PC-3 (cell line): ENCODE data around the gene AMPD3. TPM values are rescaled to one million over a fixed set of nuclear protein-coding genes. Genes with fewer than 3 reads are reported as not detected.

Experiments used
- ATAC-seq: fragments of 200-7000 bp; cut with Tn5 transposase; 2 replicates; pipeline ENCODE4 v1.9.1; 2020; ENCODE audit warnings: mild to moderate bottlenecking, moderate library complexity
- BruUV-seq: library from RNA; stranded (reverse); fragments of 400-500 nt; replicated peaks from 2 replicates; lab custom pipeline; 2021; lab: Mats Ljungman, UMichigan
- CTCF ChIA-PET: fragments of 300-600 bp; sonication (Branson Sonifier 250); formaldehyde crosslinking; loops from one replicate; lab custom pipeline; 2022; ENCODE audit warnings: antibody characterized with exemption; lab: Charles Lee
- POLR2A ChIA-PET: fragments of 300-600 bp; sonication (Branson Sonifier 250); formaldehyde crosslinking; loops from one replicate; lab custom pipeline; 2022; ENCODE audit warnings: antibody characterized with exemption; ENCODE audit not compliant: unreplicated experiment; lab: Charles Lee
- DNase-seq: peaks from one replicate; pipeline ENCODE4 v3.0.0-alpha.2; 2015
- H2AFZ ChIP-seq: fragments of 300-600 bp; sonication (generic); 2 replicates; pipeline ENCODE4 v1.6.0; 2016; ENCODE audit warnings: antibody characterized with exemption, low read length
- H3F3A ChIP-seq: fragments of 300-600 bp; sonication (generic); one replicate; pipeline ENCODE4 v1.6.0; 2017; ENCODE audit warnings: antibody characterized with exemption, low read length, control low read depth, mild to moderate bottlenecking; ENCODE audit not compliant: unreplicated experiment
- H3K27ac ChIP-seq: fragments of 300-600 bp; sonication (generic); 2 replicates; pipeline ENCODE4 v1.5.1; 2016; ENCODE audit warnings: mild to moderate bottlenecking, low read length
- H3K27me3 ChIP-seq: fragments of 300-600 bp; sonication (generic); 2 replicates; pipeline ENCODE4 v1.6.1; 2016; ENCODE audit warnings: low read length, mixed read lengths
- H3K36me3 ChIP-seq: fragments of 300-600 bp; sonication (generic); 2 replicates; pipeline ENCODE4 v1.6.1; 2016; ENCODE audit warnings: low read depth, mixed run types, low read length, mixed read lengths
- H3K4me1 ChIP-seq: fragments of 300-600 bp; sonication (generic); 2 replicates; pipeline ENCODE4 v1.5.1; 2016; ENCODE audit warnings: low read length; ENCODE audit not compliant: insufficient read depth
- H3K4me2 ChIP-seq: fragments of 300-600 bp; sonication (generic); 2 replicates; pipeline ENCODE4 v1.6.0; 2016; ENCODE audit warnings: low read length
- H3K4me3 ChIP-seq: fragments of 300-600 bp; sonication (generic); 2 replicates; pipeline ENCODE4 v1.5.1; 2016; ENCODE audit warnings: mild to moderate bottlenecking, low read length, mixed read lengths
- H3K79me2 ChIP-seq: fragments of 300-600 bp; sonication (generic); 2 replicates; pipeline ENCODE4 v1.6.1; 2017; ENCODE audit warnings: low read length, mixed read lengths
- H3K9ac ChIP-seq: fragments of 300-600 bp; sonication (generic); 2 replicates; pipeline ENCODE4 v1.6.0; 2016; ENCODE audit warnings: mild to moderate bottlenecking, low read length
- H3K9me2 ChIP-seq: fragments of 300-600 bp; sonication (generic); replicated peaks from 2 replicates; pipeline ENCODE4 v1.6.1; 2016; ENCODE audit warnings: mixed run types, low read length, mixed read lengths
- H3K9me3 ChIP-seq: fragments of 300-600 bp; sonication (generic); 2 replicates; pipeline ENCODE4 v1.6.1; 2016; ENCODE audit warnings: low read length, mixed read lengths
- H4K20me1 ChIP-seq: fragments of 300-600 bp; sonication (generic); 2 replicates; pipeline ENCODE4 v1.6.1; 2016; ENCODE audit warnings: low read length, mixed read lengths
- CTCF ChIP-seq: fragments of 300-600 bp; sonication (generic); conservative IDR thresholded peaks from 2 replicates; pipeline ENCODE4 v1.5.1; 2017; ENCODE audit warnings: antibody characterized with exemption, low read depth, mild to moderate bottlenecking, low read length
- EZH2 ChIP-seq: fragments of 300-600 bp; sonication (generic); IDR thresholded peaks from one replicate; pipeline ENCODE4 v1.6.1; 2017; ENCODE audit warnings: antibody characterized with exemption, mild to moderate bottlenecking, low read length; ENCODE audit not compliant: unreplicated experiment
- EZH2phosphoT487 ChIP-seq: fragments of 300-600 bp; sonication (generic); IDR thresholded peaks from 2 replicates; pipeline ENCODE4 v1.6.1; 2018; ENCODE audit warnings: mild to moderate bottlenecking, antibody characterized with exemption, low read length, borderline replicate concordance
- intact Hi-C: fragments of 100-400 bp; cut with micrococcal nuclease; formaldehyde crosslinking; loops from 2 replicates; pipeline ENCODE4 v1.9.0; 2023
- total RNA-seq: library from RNA; depleted of rRNA; stranded (reverse); fragments of >200 nt; gene quantifications from 2 replicates; pipeline ENCODE4 v1.2.3, GENCODE V29; 2014

The AMPD3 gene
- total RNA-seq, 1 experiment from 2014 or later = 11.8 TPM

GRCh38 chr11:10524471-10524870 is 69.4 kb downstream of the AMPD3 start:
- CTCF ChIA-PET = no interaction called here
- no peak for DNase-seq

GRCh38 chr11:10526974-10527918 is 72.2 kb downstream of the AMPD3 start:
- DNase-seq = peak; percentile 81
- H3K36me3 ChIP-seq = peaks cover 3% of the 10 kb centered on the region; the same call in 1 of the 2 replicates
- BruUV-seq = no TSS peak

More at GRCh38 chr11:10524471-10524870, 69.4 kb downstream of the AMPD3 start:
- peaks cover 24% of the 10 kb centered on the region for H3K4me1 ChIP-seq
- no peak overlapping the region for H3K4me2 ChIP-seq
- H3K79me2 ChIP-seq = no peaks in the 10 kb centered on the region
- TF ChIP-seq EZH2 = no peak
- TF ChIP-seq EZH2phosphoT487 = no peak
- no peak for TF ChIP-seq CTCF
- peaks cover 4% of the 10 kb centered on the region for H3F3A ChIP-seq
- H3K36me3 ChIP-seq = peaks cover 3% of the 10 kb centered on the region; the same call in 1 of the 2 replicates
- no peak overlapping the region for H2AFZ ChIP-seq
- no peaks in the 10 kb centered on the region for H4K20me1 ChIP-seq
- no peak overlapping the region for H3K4me3 ChIP-seq
- no peak overlapping the region for H3K27ac ChIP-seq
- no TSS peak for BruUV-seq
- H3K9ac ChIP-seq = no peak overlapping the region
- peak; percentile 39 for ATAC-seq
- no peaks in the 10 kb centered on the region for H3K9me2 ChIP-seq
- intact Hi-C loops = no loop called here
- no peaks in the 10 kb centered on the region for H3K9me3 ChIP-seq
- POLR2A ChIA-PET = no interaction called here
- no peaks in the 10 kb centered on the region for H3K27me3 ChIP-seq

More at GRCh38 chr11:10526974-10527918, 72.2 kb downstream of the AMPD3 start:
- Histone ChIP-seq H2AFZ (no peak overlapping the region), H3F3A (peaks cover 4% of the 10 kb centered on the region), H3K27ac (peak overlapping the region; percentile 51), H3K4me3 (no peak overlapping the region), H4K20me1 (no peaks in the 10 kb centered on the region), H3K79me2 (no peaks in the 10 kb centered on the region), H3K27me3 (no peaks in the 10 kb centered on the region), H3K9ac (no peak overlapping the region), H3K4me2 (peak overlapping the region; percentile 75), H3K4me1 (peaks cover 24% of the 10 kb centered on the region), H3K9me2 (no peaks in the 10 kb centered on the region), H3K9me3 (no peaks in the 10 kb centered on the region)
- no peak for TF ChIP-seq EZH2phosphoT487
- TF ChIP-seq CTCF = no peak
- no peak for TF ChIP-seq EZH2
- intact Hi-C loops = no loop called here
- peak; percentile 96 for ATAC-seq
- POLR2A ChIA-PET = no interaction called here
- CTCF ChIA-PET = interaction anchor here (0.6 kb wide), 1 partner anchor 223 kb away, joined by 3 read pairs; no protein-coding TSS in a partner anchor
